Activated CD4-positive, CD25-positive, alpha-beta regulatory T cell treated with anti-CD3 and anti-CD28 coated beads, Interleukin-2, amount 50 U/mL, for 24 hours (primary cell): ENCODE measurements around the gene PLEKHA4.
"Not testable (repeated sequence)": the region's sequence is repeated elsewhere in the genome, so short reads cannot be mapped to it uniquely, and the experiment has no call there.

ENCODE experiments used
- ATAC-seq, 2 donors: fragments of 150-1000 bp; cut with Tn5 transposase; one replicate each; pipeline ENCODE4 v1.10.0; 2021; ENCODE audit warnings: mild to moderate bottlenecking in 1 of 2, moderate library complexity in 1 of 2

Gene PLEKHA4

GRCh38 chr19:48795685-48796070, 72.7 kb downstream of the PLEKHA4 start:
- no peak for ATAC-seq

- ATAC-seq, result peak; percentile 99
Observed at GRCh38 chr19:48795055-48795684, 73.2 kb downstream of the PLEKHA4 start.

DNA sequence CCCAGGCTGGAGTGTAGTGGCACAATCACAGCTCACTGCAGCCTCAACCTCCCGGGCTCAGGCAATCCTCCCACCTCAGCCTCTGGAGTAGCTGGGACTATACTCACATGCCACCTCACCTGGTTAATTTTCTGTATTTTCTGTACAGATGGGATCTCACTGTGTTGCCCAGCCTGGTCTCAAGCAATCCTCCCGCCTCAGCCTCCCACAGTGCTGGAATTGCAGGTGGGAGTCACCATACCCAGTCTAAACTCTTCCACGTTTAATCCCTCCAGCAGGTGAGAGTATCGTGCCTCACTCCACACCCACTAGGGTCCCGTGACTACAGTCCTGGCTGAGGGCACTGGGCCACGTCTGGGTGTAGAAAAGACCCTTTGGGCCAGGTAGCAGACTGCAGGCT, 74.1 kb downstream of the PLEKHA4 start:
- no peak for ATAC-seq

DNA sequence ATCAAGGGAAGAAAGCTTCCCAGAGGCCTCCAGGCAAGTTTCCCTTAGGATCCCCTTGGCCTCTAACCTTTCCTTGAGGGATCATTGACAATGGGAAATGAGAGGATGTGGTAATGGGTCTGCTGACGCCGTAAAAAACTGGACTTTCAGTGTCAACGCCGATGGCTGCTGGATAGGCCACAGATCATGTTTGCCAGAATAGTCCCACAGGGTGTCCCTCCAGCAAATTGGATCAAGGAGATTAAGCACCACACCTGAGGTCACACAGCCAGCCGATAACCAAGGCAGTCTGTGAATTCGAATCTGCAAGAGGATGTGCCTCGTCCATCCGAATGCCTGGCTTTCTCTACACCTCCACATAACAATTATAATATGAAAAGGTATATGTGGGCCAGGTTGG, 75.1 kb downstream of the PLEKHA4 start:
- no peak for ATAC-seq

- not testable (repeated sequence) for ATAC-seq
Observed at GRCh38 chr19:48787331-48787730, 81.1 kb downstream of the PLEKHA4 start.
